Measurements from ENCODE around the gene EPM2AIP1. TPM values are rescaled to one million over a fixed set of nuclear protein-coding genes. Genes with fewer than 3 reads are reported as not detected.

Gene EPM2AIP1
- total and polyA plus RNA-seq, 2 donors (not counting 3 experiments of a cell fraction or from before 2014, with no cell fraction given), result 5.4 to 15.1 TPM

DNA sequence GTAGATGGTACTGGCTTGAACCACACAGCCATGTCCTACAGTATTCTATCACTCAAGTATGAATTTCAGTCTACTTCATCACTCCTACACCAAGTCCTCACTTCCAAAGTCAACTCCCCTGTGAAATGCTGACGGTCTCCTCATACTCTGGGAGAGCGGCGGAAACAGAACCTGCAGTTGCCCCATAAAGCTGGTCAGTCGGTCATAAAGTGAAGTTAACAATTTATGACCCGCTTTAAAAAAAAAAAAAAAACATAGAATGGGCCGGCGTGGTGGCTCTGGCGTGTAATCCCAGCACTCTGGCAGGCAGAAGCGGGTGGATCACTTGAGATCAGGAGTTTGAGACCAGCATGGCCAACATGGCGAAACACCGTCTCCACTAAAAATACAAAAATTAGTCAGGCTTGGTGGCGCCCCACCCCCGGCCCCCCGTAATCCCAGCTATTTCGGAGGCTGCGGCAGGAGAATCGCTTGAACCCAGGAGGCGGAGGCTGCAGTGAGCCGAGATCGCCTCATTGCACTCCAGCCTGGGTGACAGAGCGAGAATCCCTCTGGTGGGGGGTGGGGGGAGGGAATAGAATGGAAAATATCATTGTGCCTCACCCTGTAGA is 50.2 kb downstream of the EPM2AIP1 start:
- H3K4me2 ChIP-seq (ENCODE audit: insufficient read depth, low read length), result no peak overlapping the region
- no peaks in the 10 kb centered on the region for H3K9me1 ChIP-seq (replicated peaks; ENCODE audit: control insufficient read depth, extremely low read depth, insufficient read depth, low read length)
- H3K4me1 ChIP-seq (ENCODE audit: control insufficient read depth, extremely low read depth, insufficient read depth, low read length), result peaks cover 12% of the 10 kb centered on the region
- no peaks in the 10 kb centered on the region for H3K36me3 ChIP-seq (ENCODE audit: control insufficient read depth in 2 of 2, extremely low read depth in 1 of 2, insufficient read depth in 2 of 2, low read length in 2 of 2)
- H3K27me3 ChIP-seq (ENCODE audit: control insufficient read depth in 2 of 2, insufficient read depth in 2 of 2, low read length in 2 of 2), result no peaks in the 10 kb centered on the region
- H3K4me3 ChIP-seq (replicated peaks in 1 of 3; ENCODE audit: insufficient read depth in 1 of 3, low read depth in 1 of 3, low read length in 3 of 3), result no peak overlapping the region
- H3K9ac ChIP-seq (replicated peaks; ENCODE audit: extremely low read depth, insufficient read depth, low read length), result no peak overlapping the region
- H4K20me1 ChIP-seq (replicated peaks; ENCODE audit: control insufficient read depth, extremely low read depth, insufficient read depth, low read length), result no peaks in the 10 kb centered on the region
- no peaks in the 10 kb centered on the region for H3K79me2 ChIP-seq (ENCODE audit: control insufficient read depth, insufficient read depth, low read length)
- POLR2A ChIA-PET, result no interaction called here
- dilution Hi-C loops (cut with MboI; ENCODE audit: extremely low pct_ligation_motif_present, low sequenced_read_pairs), result no loop called here
- CTCF ChIA-PET, result interaction anchor here (3.5 kb wide), 1 partner anchor 16 kb away, joined by 19 read pairs; no protein-coding TSS in a partner anchor
- FAIRE-seq, result no peak
- H3K9me3 ChIP-seq (replicated peaks; ENCODE audit: control insufficient read depth, insufficient read depth, low read length), result no peaks in the 10 kb centered on the region
- no peak overlapping the region for H2AFZ ChIP-seq (ENCODE audit: low read depth, low read length)
- intact Hi-C loops (cut with micrococcal nuclease), result no loop called here
- no peak overlapping the region for H3K27ac ChIP-seq (ENCODE audit: insufficient read depth, low read depth, low read length)
- no peak for DNase-seq (ENCODE audit: low read depth, low spot score)
- TF ChIP-seq POLR2A (IDR thresholded peaks at IDR 0.05; ENCODE audit: low read depth, low read length) (no peak), CTCF (IDR thresholded peaks at IDR 0.05; ENCODE audit: extremely low read depth in 1 of 2, insufficient read depth in 1 of 2, low read depth in 1 of 2, low read length in 2 of 2) (no peak), GATA2 (IDR thresholded peaks at IDR 0.05; ENCODE audit: insufficient read depth, insufficient read length, low read depth, low read length) (no peak), JUN (IDR thresholded peaks at IDR 0.05; ENCODE audit: borderline replicate concordance, insufficient read depth, insufficient read length, low read depth) (no peak), POLR2AphosphoS5 (IDR thresholded peaks at IDR 0.05; ENCODE audit: insufficient read depth, low read depth, low read length) (no peak), EZH2 (IDR thresholded peaks at IDR 0.05; ENCODE audit: borderline replicate concordance, low read depth, low read length, severe bottlenecking) (no peak), FOS (IDR thresholded peaks at IDR 0.05; ENCODE audit: borderline replicate concordance, insufficient read depth, low read length) (no peak), MYC (IDR thresholded peaks at IDR 0.05; ENCODE audit: low read depth, low read length) (no peak)
- TF ChIP-seq, protein P1, sequence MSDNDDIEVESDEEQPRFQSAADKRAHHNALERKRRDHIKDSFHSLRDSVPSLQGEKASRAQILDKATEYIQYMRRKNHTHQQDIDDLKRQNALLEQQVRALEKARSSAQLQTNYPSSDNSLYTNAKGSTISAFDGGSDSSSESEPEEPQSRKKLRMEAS (IDR thresholded peaks at IDR 0.05; ENCODE audit: insufficient read depth, insufficient read length), result no peak
- TSS peak; percentile 45 for BruUV-seq (replicated peaks)
